HG03439 (cell line): ENCODE data around the gene GRIK2.

Experiments used
- ATAC-seq: cut with Tn5 transposase; IDR thresholded peaks from one replicate; pipeline ENCODE4 v1.9.1; 2021; ENCODE audit warnings: mild to moderate bottlenecking, moderate library complexity; ENCODE audit not compliant: unreplicated experiment

GRIK2 gene

DNA sequence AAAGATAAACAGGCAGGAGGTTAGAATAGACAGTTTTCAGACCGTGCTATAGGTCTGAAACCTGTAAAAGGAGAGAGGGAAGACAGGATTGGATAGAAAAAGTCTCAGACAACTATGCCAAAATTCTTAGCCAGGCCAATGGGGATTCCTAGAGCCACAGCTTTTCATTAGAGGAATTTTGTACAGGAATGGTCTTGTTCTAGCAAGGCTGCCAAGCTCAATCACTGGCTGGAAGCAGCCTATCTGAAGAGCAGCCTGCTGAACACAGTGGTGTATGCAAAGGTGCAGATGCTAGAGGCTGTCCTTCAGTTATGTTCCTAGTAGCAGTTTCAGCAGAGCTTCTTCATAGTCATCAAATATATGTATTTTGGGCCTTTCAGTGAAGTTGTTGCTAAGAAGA lies 313.1 kb downstream of the GRIK2 start:
- ATAC-seq = no peak

DNA sequence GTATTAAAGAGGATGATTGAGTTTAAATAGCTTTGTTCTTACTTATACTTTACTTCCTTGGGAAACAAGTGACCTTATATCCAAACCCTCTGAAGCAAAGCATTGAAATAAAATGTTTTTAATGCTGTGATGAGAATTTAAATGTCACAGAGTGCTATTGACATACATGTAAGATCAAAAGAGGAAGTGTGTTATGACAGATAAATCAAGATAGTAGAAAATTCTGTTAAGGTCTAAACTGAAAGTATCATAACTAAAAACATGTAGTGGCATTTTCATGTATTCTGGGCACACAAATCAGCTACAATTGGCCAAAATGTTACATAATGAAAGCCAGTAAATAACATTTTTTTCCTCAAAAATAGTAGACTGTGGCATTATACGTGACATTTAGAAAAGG lies 318.0 kb downstream of the GRIK2 start:
- peak; percentile 62 for ATAC-seq

DNA sequence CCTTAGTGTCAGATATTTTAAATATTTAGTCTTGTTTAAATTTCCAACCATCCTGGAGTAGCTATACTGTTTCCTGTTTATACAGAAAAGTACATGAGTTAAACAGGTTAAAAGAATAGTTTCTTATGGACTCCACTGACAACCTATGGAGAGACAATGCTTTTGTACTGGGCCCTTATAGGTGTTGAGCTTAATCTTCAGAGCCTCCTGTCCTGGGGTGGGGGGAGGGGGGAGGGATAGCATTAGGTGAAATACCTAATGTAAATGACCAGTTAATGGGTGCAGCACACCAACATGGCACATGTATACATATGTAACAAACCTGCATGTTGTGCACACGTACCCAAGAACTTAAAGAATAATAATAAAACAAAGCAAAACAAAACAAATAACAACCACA lies 322.9 kb downstream of the GRIK2 start:
- ATAC-seq = no peak

DNA sequence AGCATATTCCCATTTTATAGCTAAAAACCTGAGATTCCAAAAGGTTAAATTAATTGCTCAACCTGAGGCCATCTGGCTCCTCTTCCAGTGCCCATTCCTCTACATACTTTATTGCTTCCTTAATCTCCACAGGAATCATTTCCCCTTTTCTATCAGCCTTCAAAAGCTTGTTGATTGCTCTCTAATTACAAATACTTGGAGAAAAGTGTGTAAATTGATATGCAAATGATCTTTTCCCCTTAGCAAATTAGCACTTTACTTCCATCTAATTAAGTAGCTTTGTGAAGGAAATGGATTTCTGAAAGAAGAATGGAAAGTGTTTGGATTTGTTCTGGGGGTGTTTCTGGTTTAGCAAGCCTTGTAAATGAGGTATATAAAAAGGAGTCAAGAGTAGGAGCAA lies 323.3 kb downstream of the GRIK2 start:
- no peak for ATAC-seq

DNA sequence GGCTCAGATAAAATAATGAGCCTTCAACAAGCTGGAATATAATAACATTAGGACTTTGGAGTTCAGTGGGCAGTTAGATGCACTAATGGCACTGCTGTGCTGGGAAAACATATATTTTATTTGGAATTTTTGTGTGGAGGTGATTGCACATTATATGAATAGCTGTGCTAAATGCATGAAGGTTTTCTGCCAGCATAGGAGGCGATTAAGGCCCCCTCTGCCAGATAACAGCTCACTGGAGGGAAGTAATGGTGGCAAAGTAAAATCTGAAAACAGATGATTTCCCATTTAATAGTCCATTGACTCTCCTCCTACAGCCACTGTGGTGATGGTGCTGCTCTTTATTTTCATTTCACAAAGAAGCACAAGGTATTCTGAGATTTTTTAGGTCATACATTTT lies 326.0 kb downstream of the GRIK2 start:
- ATAC-seq = no peak

DNA sequence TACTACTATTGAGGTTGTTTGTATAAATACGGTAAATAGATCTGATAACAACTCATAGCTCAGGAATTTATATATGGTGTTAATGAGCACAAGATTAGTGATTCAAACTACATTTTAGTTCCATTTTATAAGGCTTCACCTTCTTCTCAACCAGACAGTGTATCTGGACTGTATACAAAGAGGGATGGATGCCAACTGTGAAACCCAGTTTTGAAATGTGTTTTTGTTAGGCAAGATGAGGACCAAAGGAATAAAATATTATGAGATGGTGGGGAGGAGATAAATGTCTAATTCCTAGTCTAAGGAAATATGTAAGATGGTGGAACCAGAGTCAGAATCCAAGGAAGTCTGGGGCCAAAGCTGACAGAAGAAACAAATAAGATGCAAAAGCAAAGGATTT lies 329.0 kb downstream of the GRIK2 start:
- no peak for ATAC-seq

DNA sequence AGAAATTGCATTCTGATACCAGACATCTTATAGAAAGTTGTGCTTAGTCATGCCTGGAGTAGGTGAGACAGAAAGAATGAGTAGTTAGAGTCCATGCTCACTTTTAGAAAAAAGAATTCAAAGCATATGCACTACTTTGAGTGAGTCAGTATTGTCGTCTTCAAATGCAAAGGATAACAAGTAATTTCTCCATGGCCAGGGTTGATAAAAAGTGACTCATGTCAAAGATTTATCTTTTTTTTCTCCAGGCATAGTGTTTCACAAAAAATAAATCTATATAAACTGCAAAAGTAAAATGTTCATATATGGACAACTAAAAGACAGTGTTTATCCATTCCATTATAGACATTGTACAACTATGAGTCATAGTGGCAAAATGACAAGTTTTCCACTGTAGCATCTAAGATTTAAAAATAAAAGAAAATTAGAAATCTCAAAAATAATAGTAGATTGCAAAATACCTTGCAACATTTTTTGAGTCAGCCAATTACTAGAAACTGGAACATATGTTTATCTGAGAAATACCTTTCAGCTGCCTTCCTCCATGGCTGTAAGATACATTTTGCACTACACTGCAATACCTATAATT lies 329.6 kb downstream of the GRIK2 start:
- ATAC-seq = no peak

DNA sequence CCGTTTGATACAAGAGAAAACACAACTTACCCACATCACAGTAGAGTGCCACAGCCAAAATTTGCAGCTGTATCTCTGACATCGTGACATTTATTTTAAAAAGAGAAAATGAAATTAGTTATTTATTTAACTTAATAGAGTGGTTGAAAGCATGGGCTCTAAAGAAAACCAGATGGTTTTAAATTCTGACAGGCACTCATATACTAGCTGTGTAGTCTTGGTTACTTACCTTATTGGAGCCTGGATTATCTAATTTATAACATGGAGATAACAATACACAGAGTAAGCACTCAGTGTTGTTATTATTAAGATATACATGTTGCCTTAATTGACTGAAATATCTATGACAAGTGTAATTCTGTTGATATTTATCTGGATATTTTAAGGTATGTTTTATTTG lies 334.9 kb downstream of the GRIK2 start:
- ATAC-seq = no peak

DNA sequence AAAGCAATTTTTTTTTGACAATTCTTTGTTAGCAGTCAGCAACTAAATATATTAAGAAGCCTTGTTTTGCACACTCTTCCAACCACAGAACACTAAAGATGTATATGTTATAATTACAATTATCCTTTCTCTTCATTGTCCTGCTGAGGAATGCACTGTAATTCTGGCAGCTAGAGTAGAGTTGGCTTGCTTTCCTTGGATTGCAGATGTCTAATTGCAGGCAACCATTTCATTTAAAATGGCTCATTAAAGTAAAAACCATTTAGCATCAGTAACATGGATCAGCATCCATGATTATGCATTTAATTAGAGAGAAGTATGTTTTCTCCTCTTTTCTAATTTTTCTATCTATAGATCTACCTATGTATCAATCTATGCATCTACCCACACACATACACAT lies 335.4 kb downstream of the GRIK2 start:
- ATAC-seq = no peak

DNA sequence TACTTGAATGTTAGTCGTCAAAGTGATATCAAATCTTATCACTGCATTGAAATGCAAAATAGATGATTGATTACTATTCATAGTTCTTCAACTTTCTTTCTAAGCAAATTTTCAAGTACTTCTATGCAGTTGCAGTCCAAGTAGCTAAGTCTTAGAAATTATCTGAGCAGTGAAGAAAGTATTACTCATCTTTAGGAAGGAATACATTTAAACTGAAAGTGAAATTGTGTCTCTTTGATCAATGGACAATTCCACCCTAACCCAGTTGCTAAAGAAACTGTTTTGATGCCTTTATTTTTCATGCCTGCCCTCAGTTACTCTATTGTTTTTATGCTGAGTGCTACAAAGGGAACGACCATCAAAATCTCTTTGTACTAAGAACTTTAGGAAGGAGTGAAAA lies 337.4 kb downstream of the GRIK2 start:
- no peak for ATAC-seq

DNA sequence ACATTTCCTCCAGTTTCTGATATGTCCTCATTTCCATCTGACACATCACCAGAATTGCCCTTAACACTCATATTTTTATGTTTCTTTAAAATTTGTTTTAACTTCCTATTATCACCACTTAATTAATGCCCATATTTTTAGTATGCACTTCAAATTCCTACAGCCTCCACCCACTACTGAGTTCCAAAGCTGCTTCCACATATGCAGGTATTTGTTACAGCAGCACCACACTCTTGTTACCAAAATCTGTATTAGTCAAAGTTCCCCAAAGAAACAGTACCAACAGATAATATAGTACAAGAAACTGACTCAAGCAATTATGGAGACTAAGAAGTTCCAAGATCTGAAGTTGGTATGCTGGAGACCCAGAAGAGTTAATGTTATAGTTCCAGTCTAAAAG lies 340.4 kb downstream of the GRIK2 start:
- ATAC-seq = no peak

DNA sequence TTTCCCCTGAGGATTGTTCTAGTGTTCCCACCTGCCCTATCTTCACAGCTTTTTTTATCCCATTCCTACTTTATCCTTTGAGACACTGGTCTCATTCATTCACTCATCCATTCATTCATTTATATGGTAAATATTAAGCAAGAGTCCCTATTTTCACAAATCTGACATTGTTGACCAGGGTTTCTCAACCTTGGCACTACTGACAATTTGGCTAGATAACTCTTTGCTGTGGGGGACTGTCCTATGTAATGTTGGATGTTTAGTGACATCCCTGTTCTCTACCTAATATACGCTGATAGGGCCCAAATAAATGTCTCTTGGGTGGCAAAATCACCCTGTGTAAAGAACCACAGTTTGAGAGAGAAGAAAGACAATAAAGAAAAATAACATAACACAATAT lies 345.0 kb downstream of the GRIK2 start:
- no peak for ATAC-seq

DNA sequence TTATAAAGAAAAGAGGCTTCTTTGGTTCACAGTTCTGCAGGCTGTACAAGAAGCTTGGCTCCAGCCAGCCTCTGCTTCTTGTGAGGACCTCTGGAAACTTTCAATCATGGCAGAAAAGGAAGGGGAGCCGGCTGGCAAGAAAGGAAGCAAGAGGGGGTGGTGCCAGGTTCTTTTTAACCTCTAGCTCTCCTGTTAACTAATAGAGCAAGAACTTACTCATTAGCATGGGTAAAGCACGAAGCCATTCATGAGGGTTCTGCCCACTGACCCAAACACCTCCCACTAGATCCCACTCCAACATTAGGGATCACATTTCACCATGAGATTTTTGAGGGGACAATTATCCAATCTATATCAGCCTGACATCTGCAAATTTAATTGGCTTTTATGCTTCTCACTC lies 347.1 kb downstream of the GRIK2 start:
- ATAC-seq = no peak

DNA sequence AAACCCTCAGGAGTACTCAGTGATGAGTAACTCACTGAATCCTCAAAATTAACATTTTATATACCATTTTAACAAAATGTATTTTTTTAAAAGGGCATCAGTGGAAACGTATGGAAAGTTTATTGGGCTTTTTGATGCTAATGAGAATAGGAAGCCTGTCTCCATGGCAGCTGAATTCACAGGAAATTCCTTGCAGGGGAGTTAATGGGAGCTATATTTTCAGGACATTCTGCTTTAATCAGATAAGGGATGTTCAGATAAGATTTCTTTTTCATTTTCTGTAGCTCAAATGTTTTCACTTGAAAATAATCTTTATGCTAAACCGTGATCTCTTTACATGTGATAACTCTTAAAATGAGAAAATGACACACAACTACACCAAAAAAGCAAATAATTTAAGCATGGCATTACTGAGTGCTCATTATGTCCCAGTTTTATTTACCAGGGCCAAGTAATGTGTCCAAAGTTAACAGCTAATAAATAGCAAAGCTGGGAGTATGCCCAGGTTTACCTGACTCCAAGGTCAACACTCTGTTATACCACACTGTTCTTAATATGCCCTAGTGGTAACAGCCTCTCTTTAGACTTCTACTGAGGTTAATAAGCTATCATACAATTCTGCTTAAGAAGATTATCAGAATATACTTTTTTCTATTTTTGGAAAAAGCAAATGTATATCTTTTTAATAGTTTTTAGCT lies 348.1 kb downstream of the GRIK2 start:
- ATAC-seq = no peak

DNA sequence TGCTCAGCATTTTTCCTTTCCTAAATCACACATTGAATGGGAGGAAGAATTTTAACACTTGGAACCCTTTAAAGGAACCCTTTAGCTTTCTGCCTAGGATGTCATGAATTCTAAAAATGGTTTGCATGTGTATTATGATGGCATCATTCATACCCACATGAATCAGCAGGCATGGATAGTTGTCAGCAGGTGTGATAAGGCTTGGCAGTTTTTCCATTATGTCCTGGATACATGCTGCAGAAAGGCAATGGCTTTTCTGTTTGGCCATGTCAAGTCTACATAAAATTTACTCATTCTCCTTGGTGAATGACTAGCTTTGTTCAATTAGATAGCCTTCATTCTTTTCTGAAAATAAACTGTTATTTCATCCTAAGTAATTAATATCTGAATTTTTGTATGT lies 353.7 kb downstream of the GRIK2 start:
- ATAC-seq = no peak

DNA sequence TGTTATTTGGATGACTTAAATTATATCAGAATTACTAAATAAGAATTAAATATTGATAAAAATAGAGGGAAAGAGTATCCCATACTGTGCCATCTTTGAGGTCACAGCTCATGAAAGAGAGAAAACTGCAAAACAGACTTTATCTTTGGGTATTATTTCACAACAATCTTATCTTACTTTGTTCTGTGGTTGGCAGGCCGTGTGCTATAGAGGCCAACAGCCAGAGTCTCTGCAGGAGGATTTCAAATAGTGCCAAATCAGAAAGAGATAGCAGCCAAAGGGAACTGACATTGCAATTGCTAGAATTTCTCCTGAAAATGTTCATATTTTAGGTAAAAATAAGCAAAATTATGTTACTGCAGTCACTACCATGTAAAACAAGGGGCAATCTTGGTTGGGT lies 354.2 kb downstream of the GRIK2 start:
- no peak for ATAC-seq

DNA sequence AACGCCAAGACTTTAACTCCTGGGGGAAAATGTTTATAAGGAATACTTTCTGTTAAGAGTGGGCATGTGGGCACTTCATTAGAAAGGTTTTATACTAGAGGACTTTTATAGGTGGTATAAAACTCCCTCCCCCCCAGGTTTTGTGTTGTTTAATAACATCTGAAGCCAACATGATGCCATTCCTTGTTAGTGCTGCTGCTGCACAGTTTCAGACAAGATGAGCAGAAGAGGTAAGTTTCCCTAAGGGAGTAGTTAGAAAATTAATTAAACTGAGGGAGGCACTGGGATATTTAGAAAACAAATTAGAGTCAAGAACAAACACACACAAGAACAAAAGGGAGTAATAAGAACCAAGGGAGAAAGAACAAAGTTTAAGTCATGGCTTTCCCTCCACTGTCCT lies 362.4 kb downstream of the GRIK2 start:
- no peak for ATAC-seq

DNA sequence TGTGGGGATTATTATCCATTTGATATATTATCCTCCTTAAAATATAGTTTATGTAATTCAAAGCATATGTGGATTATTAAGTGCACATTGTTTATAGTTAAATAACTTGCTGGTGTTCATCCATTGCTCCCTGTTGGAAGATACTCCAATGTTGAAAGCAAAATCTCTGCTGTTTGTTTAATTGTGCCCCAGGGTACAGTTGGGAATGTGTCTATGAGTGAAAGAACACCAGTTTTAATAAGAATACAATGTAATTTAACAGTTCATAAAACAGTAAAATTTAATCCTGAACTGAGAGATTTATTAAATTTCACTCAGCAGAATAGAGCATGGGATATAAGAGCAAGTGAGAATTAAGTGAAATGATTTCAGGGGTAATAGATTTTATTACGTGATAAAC lies 364.9 kb downstream of the GRIK2 start:
- ATAC-seq = no peak

DNA sequence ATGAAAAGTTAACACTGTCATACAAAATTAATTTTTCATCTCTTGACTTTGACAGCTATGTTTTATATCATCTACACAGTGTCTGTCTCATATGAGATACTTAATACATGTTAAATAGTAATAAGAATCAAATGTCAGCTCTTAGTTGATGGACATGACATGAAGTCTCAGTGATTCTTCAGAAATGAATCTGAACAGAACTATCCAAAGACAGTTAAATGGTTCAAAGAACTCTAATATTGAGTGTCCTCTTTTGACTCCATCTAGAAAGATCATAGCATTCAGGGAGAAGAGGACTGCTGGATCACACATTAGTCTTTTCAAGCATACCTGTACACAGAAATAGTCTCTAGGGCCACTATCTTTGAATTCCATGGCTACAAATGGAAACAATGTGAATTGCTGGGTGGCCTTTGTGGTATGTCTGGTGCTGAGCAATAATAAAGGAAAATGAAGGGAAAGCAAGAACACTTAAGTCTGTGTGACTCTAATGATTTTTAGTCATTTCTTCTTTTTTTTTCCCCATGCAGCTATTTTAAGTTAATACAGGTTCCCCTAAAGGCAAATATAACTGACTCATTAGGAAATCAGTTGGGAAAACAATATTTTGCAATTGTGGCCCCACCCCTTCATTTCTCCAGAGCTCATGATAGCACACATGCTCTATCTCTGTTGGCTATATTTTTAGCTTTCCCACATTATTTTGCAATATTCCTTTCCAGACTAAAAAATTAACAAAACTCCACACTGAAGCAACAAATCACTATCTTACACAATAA lies 367.5 kb downstream of the GRIK2 start:
- no peak for ATAC-seq

DNA sequence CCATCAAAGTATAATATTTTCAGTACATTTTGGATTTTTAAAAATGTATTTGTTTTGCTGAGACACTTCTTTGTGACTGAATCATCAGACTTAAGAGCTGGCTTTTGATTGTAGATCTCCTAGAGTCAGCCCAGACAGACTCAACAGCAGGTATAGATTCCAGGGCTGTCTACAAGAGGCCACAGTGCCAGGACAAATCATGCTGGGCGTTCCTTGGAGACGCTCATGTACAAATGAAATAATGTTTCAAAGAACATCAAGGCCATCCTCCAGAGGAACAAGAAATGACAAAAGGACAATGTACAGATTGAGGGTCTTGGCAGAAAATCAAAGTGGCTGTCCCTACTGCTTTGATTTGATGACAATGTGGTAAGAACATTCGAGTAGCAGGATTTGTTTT lies 369.3 kb downstream of the GRIK2 start:
- ATAC-seq = no peak

DNA sequence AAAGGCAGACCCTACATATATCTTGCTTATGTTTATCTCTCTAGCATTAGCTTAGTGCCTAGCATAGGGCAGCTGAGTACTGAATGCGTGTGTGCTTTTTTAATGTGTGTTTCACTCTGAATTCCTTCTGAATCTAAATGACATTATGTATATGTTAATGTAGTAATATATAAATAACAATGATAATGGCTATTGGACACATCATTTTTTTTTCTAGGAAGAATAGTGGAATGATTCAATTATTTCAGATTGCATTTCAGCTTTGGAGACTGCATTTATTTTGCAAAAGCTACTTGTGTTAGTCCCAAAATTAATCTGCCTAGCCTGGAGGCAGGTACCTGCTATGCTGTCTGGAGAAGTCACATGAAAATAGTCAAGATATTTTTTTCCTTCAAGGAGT lies 371.8 kb downstream of the GRIK2 start:
- ATAC-seq = no peak

DNA sequence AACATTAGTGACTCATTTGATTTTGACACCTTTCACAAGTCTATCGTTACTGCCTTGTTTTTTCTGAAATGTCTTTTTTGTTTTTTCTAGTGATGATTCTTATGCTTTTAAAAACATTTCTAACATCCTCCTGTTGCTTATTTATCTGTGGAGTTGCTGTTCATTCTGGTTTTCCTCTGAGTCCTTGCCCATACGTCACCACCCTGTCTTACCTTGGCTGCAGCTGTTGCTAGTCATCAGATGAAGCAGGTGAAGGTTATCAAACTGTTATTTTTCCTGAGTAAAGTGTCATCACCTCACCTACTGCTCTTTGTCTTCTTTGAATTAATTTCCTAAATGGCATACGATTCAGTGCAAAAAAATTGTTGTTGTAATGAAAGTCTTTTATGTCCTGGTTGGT lies 376.6 kb downstream of the GRIK2 start:
- ATAC-seq = no peak
